OCI-LY7 (cell line): ENCODE measurements around the gene PEX14. TPM values are rescaled to one million over a fixed set of nuclear protein-coding genes. Genes with fewer than 3 reads are reported as not detected.

Experiments
- BruUV-seq: library from RNA; stranded (reverse); fragments of 400-500 nt; replicated peaks from 2 replicates; lab custom pipeline; 2021; lab: Mats Ljungman, UMichigan
- CTCF ChIA-PET: fragments of 300-600 bp; sonication (Branson Sonifier 250); formaldehyde crosslinking; loops from one replicate; lab custom pipeline; 2022; ENCODE audit warnings: antibody characterized with exemption; ENCODE audit not compliant: unreplicated experiment; lab: Charles Lee
- POLR2A ChIA-PET: fragments of 300-600 bp; sonication (Branson Sonifier 250); formaldehyde crosslinking; loops from one replicate; lab custom pipeline; 2022; ENCODE audit warnings: antibody characterized with exemption; lab: Charles Lee
- DNase-seq: peaks from one replicate; pipeline ENCODE4 v3.0.0-alpha.2; 2015; ENCODE audit warnings: low spot score
- H2AFZ ChIP-seq: fragments of 200-600 bp; sonication (generic), shearing (Covaris generic); 2 replicates; pipeline ENCODE4 v1.6.1; 2014; ENCODE audit warnings: mild to moderate bottlenecking, antibody characterized with exemption, low read length, moderate library complexity
- H3K27ac ChIP-seq: fragments of 200-600 bp; sonication (generic); 2 replicates; pipeline ENCODE4 v1.5.1; 2014; ENCODE audit warnings: mixed run types, low read depth, mild to moderate bottlenecking, moderate library complexity, low read length, inconsistent platforms; ENCODE audit not compliant: poor library complexity, severe bottlenecking
- H3K36me3 ChIP-seq: fragments of 200-600 bp; sonication (generic); 2 replicates; pipeline ENCODE4 v1.6.1; 2014; ENCODE audit warnings: mild to moderate bottlenecking, antibody characterized with exemption, low read length, moderate library complexity, mixed read lengths; ENCODE audit not compliant: insufficient read depth
- H3K4me1 ChIP-seq: fragments of 200-600 bp; sonication (generic); 2 replicates; pipeline ENCODE4 v1.5.1; 2014; ENCODE audit warnings: mild to moderate bottlenecking, low read length; ENCODE audit not compliant: insufficient read depth, poor library complexity, severe bottlenecking
- H3K4me2 ChIP-seq: fragments of 200-600 bp; sonication (generic); 2 replicates; pipeline ENCODE4 v1.6.1; 2014; ENCODE audit warnings: mild to moderate bottlenecking, low read length
- H3K4me3 ChIP-seq: fragments of 200-600 bp; sonication (generic); 2 replicates; pipeline ENCODE4 v1.5.1; 2014; ENCODE audit warnings: mild to moderate bottlenecking, low read depth, low read length; ENCODE audit not compliant: poor library complexity, severe bottlenecking
- H3K79me2 ChIP-seq: fragments of 200-600 bp; sonication (generic); 2 replicates; pipeline ENCODE4 v1.6.1; 2016; ENCODE audit warnings: low read depth, mild to moderate bottlenecking, low read length, moderate library complexity, mixed read lengths; ENCODE audit not compliant: insufficient read depth
- H3K9me2 ChIP-seq: fragments of 200-600 bp; sonication (generic); 2 replicates; pipeline ENCODE4 v1.6.1; 2016; ENCODE audit warnings: mild to moderate bottlenecking, low read length, mixed read lengths; ENCODE audit not compliant: insufficient read depth
- H3K9me3 ChIP-seq: fragments of 200-600 bp; sonication (generic); 2 replicates; pipeline ENCODE4 v1.6.1; 2014; ENCODE audit warnings: mild to moderate bottlenecking, mixed run types, low read length, mixed read lengths
- H4K20me1 ChIP-seq: fragments of 200-600 bp; sonication (generic); 2 replicates; pipeline ENCODE4 v1.6.1; 2014; ENCODE audit warnings: mild to moderate bottlenecking, antibody characterized with exemption, low read length, moderate library complexity, mixed read lengths; ENCODE audit not compliant: insufficient read depth
- CTCF ChIP-seq: fragments of 200-600 bp; sonication (generic); conservative IDR thresholded peaks from 2 replicates; pipeline ENCODE4 v1.5.1; 2014; ENCODE audit warnings: mild to moderate bottlenecking, antibody characterized with exemption, low read length, moderate library complexity, mixed read lengths
- EZH2phosphoT487 ChIP-seq: fragments of 200-600 bp; sonication (generic); IDR thresholded peaks from 2 replicates; pipeline ENCODE4 v1.6.1; 2018; ENCODE audit warnings: low read depth, borderline replicate concordance, mild to moderate bottlenecking, mixed run types, antibody characterized with exemption, low read length, moderate library complexity, mixed read lengths
- intact Hi-C: fragments of 100-400 bp; cut with micrococcal nuclease; formaldehyde crosslinking; loops from one replicate; pipeline ENCODE4 v1.10.0; 2022; ENCODE audit not compliant: unreplicated experiment
- total RNA-seq, 2 experiments: library from RNA; depleted of rRNA in 1 of 2; stranded (reverse); fragments of >200 nt in 1 of 2; shearing (Covaris generic) in 1 of 2; gene quantifications; 2 replicates each; pipeline ENCODE4 v1.2.3, GENCODE V29; 2014 to 2022

PEX14 gene
- total RNA-seq, 2 experiments from 2014 or later, result 14.6 to 24.3 TPM

DNA sequence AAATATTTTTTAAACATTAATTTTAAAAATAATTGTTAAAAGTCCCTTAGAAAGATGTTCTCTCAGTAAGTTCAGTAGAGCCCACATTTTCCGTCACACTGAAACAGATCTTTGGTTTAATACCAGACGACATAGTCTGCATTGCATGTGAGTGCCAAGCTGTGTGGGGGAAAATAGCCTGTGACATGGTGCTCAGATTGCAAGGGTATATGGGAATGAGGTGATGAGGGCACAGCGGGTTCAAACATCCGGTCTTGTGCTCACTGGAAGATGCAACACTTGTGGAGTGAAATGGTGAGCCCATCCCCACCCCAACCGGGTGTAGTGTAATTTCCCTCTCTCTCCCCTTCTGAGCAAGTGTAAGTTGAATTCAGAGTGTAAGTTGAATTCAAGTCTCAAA, 114.3 kb downstream of the PEX14 start:
- no peak overlapping the region for H3K4me3 ChIP-seq
- no peaks in the 10 kb centered on the region for H3K9me3 ChIP-seq
- no peaks in the 10 kb centered on the region for H3K9me2 ChIP-seq
- H4K20me1 ChIP-seq, result no peaks in the 10 kb centered on the region
- H3K4me2 ChIP-seq, result no peak overlapping the region
- CTCF ChIA-PET, result no interaction called here
- H3K4me1 ChIP-seq, result no peaks in the 10 kb centered on the region
- H3K79me2 ChIP-seq, result no peaks in the 10 kb centered on the region
- H2AFZ ChIP-seq, result no peak overlapping the region
- intact Hi-C loops, result no loop called here
- no peaks in the 10 kb centered on the region for H3K36me3 ChIP-seq
- TF ChIP-seq EZH2phosphoT487, result no peak
- no peak for TF ChIP-seq CTCF
- DNase-seq, result no peak
- no peak overlapping the region for H3K27ac ChIP-seq
- no TSS peak for BruUV-seq
- POLR2A ChIA-PET, result no interaction called here

GRCh38 chr1:10591010-10591409, 116.3 kb downstream of the PEX14 start:
- Histone ChIP-seq H3K79me2 (no peaks in the 10 kb centered on the region), H3K36me3 (no peaks in the 10 kb centered on the region), H3K9me3 (no peaks in the 10 kb centered on the region), H3K4me1 (no peaks in the 10 kb centered on the region), H3K4me3 (no peak overlapping the region), H3K27ac (no peak overlapping the region), H2AFZ (no peak overlapping the region), H4K20me1 (no peaks in the 10 kb centered on the region; the same call in 1 of the 2 replicates), H3K4me2 (no peak overlapping the region), H3K9me2 (no peaks in the 10 kb centered on the region)
- no TSS peak for BruUV-seq
- no peak for DNase-seq
- intact Hi-C loops, result no loop called here
- POLR2A ChIA-PET, result interaction anchor here (0.8 kb wide), 1 partner anchor 22 kb away, joined by 3 read pairs; no protein-coding TSS in a partner anchor
- CTCF ChIA-PET, result no interaction called here
- TF ChIP-seq CTCF (no peak), EZH2phosphoT487 (no peak)

DNA sequence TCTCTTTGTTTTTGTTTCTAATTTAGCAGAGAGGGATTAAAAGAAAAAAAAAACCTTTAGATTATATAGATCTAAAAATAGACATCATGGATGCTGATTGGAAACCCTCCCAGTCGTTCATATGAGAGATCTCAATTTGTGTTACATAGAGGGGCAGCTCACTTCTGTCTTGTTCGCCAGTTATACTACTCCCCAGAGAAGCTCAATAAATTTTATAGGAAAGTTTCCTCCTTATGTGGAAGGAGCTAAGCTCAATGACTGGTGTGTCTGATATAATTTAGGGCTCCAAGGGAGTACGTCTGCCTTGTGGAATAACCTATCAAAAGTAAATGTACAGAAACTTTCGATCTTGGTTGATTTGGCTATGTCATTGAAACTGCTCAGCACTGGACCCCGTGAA, 117.6 kb downstream of the PEX14 start:
- no peak overlapping the region for H3K4me2 ChIP-seq
- intact Hi-C loops, result no loop called here
- H3K36me3 ChIP-seq, result no peaks in the 10 kb centered on the region
- H3K4me3 ChIP-seq, result no peak overlapping the region
- no peaks in the 10 kb centered on the region for H3K9me2 ChIP-seq
- no peaks in the 10 kb centered on the region for H3K79me2 ChIP-seq
- DNase-seq, result no peak
- CTCF ChIA-PET, result no interaction called here
- H2AFZ ChIP-seq, result no peak overlapping the region
- BruUV-seq, result no TSS peak
- no peaks in the 10 kb centered on the region for H3K4me1 ChIP-seq
- H4K20me1 ChIP-seq, result no peaks in the 10 kb centered on the region; the same call in 1 of the 2 replicates
- H3K9me3 ChIP-seq, result no peaks in the 10 kb centered on the region
- no peak for TF ChIP-seq CTCF
- TF ChIP-seq EZH2phosphoT487, result no peak
- POLR2A ChIA-PET, result interaction anchor here (1.3 kb wide), 1 partner anchor 19 kb away, joined by 3 read pairs; no protein-coding TSS in a partner anchor
- H3K27ac ChIP-seq, result no peak overlapping the region
